Measurements from ENCODE around the gene LYPD6B.

DNA sequence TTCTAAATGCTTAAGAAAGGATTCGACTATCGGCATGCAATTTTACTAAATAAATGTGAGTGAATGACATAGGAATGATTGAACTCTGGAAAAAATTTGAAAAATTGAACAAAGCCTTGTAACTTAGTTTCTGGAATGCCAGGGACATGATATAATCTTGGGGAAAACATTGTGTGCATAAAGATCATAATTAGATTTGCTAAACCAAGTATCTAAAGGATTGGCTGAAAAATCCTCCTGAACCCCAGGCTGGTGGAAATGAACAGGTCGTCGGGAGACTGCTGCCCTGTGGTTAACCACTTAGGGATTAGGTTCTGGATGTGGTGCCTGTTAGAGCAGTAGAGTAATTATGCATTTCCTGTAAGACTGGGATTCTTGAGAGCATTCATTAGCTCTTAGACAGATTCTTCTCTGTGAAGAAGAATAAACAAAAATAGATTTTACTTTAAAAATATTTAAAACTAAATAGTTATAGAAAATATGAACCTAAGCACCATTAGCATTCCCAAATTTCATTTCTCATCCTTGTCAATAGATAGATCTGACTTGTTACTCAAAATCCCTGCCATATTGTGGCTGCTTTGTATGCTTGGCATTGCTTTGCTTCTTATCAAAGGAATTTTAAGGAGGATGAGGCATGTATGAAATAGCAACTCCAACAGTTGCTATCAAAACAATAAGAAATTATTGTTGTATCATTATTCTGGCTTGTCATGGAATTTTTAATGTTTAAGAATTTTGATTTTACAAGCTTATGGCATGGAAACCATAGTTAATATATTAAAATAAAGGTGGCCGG is 55.9 kb downstream of the LYPD6B start:
- TF ChIP-seq, protein P1, sequence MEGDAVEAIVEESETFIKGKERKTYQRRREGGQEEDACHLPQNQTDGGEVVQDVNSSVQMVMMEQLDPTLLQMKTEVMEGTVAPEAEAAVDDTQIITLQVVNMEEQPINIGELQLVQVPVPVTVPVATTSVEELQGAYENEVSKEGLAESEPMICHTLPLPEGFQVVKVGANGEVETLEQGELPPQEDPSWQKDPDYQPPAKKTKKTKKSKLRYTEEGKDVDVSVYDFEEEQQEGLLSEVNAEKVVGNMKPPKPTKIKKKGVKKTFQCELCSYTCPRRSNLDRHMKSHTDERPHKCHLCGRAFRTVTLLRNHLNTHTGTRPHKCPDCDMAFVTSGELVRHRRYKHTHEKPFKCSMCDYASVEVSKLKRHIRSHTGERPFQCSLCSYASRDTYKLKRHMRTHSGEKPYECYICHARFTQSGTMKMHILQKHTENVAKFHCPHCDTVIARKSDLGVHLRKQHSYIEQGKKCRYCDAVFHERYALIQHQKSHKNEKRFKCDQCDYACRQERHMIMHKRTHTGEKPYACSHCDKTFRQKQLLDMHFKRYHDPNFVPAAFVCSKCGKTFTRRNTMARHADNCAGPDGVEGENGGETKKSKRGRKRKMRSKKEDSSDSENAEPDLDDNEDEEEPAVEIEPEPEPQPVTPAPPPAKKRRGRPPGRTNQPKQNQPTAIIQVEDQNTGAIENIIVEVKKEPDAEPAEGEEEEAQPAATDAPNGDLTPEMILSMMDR (conservative IDR thresholded peaks at IDR 0.05), result no peak
- no peak for TF ChIP-seq ZFX (IDR thresholded peaks at IDR 0.05)

Measured in C4-2B (cell line).